Psoas muscle (tissue), 8 donors: ENCODE data around the gene PRG2. TPM values are rescaled to one million over a fixed set of nuclear protein-coding genes. Genes with fewer than 3 reads are reported as not detected.

ENCODE experiments used
- ATAC-seq, 4 donors: fragments of 200-7000 bp; cut with Tn5 transposase; one replicate each; pipeline ENCODE4 v1.9.1; 2020; ENCODE audit warnings: moderate library complexity in 3 of 4, mild to moderate bottlenecking in 2 of 4
- DNase-seq, 2 donors: peaks; one replicate each; pipeline ENCODE4 v3.0.0-alpha.2; 2020
- H3K27ac ChIP-seq: fragments of 200-600 bp; one replicate; pipeline ENCODE4 v1.8.0; 2022
- H3K27me3 ChIP-seq, 3 donors: fragments of 200-600 bp in 1 of 3; one replicate each; pipeline versions ENCODE4 v1.6.1 to v1.8.0; 2013 to 2022; ENCODE audit warnings: low read length in 2 of 3, mild to moderate bottlenecking in 2 of 3, moderate library complexity in 1 of 3; ENCODE audit not compliant: insufficient read depth in 3 of 3
- H3K36me3 ChIP-seq, 2 donors: fragments of 200-600 bp in 1 of 2; one replicate each; pipeline versions ENCODE4 v1.6.1 to v1.8.0; 2013 to 2022; ENCODE audit warnings: low read depth in 1 of 2, mild to moderate bottlenecking in 1 of 2, moderate library complexity in 1 of 2; ENCODE audit not compliant: insufficient read depth in 1 of 2
- H3K4me1 ChIP-seq: fragments of 200-600 bp; one replicate; pipeline ENCODE4 v1.8.0; 2022
- H3K4me3 ChIP-seq: fragments of 200-600 bp; one replicate; pipeline ENCODE4 v1.8.0; 2022; ENCODE audit warnings: mild to moderate bottlenecking
- H3K9me3 ChIP-seq: fragments of 200-600 bp; one replicate; pipeline ENCODE4 v1.8.0; 2022
- WGBS, 3 donors: extraction: QIAGEN DNeasy Blood & Tissue Kit; methylation state at CpG; one replicate each; pipeline versions ENCODE4 v1.1.6 to v1.1.7; 2013; 5-methylcytosine and 5-hydroxymethylcytosine counted together
- intact Hi-C, 2 donors: fragments of 100-400 bp; cut with DNase I; formaldehyde crosslinking; loops; one replicate each; pipeline versions ENCODE4 v1.11.0 to v1.14.2; 2022
- polyA plus RNA-seq, 3 donors: library from polyadenylated mRNA; stranded (reverse); fragments of 200-250 nt; gene quantifications; one replicate each; pipeline ENCODE4 v1.2.3, GENCODE V29; 2013
- total RNA-seq, 4 donors: library from RNA; stranded (reverse); fragmentation: NEBNext Ultra II Directional in 2 of 4; extraction: Animal tissue kit (Norgen Biotek cat#: 25700) in 2 of 4; gene quantifications; one replicate each; pipeline versions ENCODE4 v1.2.1 to v1.2.4, GENCODE V29; 2021 to 2023
- TF ChIP-seq, protein P1 (sequence below): fragments of 200-600 bp; IDR thresholded peaks from one replicate; pipeline ENCODE4 v1.8.0; 2022; ENCODE audit warnings: antibody characterized with exemption
- donor health status: healthy with polysubstance abuse.
- donor health status: DM: no; HTN: no; CAD: no; lungs with moderate emphysema.
- donor health status: Bipolar disorder and iron deficiency.
- donor health status: healthy.
- donor health status: DM: yes; HTN: yes; CAD: no.
- donor health status: DM: no; HTN: no; CAD: no.
- donor health status: DM: no; HTN: no; CAD: no.
- donor health status: DM: yes; HTN: yes; CAD: no.

Gene PRG2
- total and polyA plus RNA-seq, 7 donors = 0.25 TPM; not detected in 6

DNA sequence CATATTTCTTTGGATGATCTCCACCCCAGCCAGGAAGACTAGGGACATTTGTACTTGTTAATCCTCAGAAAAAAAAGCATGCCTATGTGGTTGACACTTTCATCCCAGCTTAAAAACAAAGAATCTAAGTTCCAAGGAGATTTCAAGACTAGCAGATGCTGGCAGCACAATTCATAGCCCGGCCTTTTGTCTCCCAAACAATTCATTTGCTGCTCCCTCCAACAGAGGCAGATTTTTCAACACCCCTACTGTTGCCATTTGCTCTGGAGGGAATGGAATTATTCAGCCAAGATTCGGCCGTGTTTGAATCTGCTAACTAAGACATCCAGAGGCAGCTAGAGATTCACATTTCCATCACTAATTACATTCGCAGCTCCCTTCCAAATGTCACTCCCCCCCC, 37.0 kb downstream of the PRG2 start:
- Histone ChIP-seq H3K9me3 (no peaks in the 10 kb centered on the region), H3K27me3 (no peaks in the 10 kb centered on the region), H3K27ac (no peak overlapping the region), H3K36me3 (no peaks in the 10 kb centered on the region), H3K4me1 (peaks cover 4% of the 10 kb centered on the region), H3K4me3 (no peak overlapping the region)
- WGBS, 3 donors = 24 to 52% (median 25%) methylated on average over 4 of the region's 4 CpGs
- DNase-seq = no peak
- intact Hi-C loops = no loop called here
- TF ChIP-seq, protein P1, sequence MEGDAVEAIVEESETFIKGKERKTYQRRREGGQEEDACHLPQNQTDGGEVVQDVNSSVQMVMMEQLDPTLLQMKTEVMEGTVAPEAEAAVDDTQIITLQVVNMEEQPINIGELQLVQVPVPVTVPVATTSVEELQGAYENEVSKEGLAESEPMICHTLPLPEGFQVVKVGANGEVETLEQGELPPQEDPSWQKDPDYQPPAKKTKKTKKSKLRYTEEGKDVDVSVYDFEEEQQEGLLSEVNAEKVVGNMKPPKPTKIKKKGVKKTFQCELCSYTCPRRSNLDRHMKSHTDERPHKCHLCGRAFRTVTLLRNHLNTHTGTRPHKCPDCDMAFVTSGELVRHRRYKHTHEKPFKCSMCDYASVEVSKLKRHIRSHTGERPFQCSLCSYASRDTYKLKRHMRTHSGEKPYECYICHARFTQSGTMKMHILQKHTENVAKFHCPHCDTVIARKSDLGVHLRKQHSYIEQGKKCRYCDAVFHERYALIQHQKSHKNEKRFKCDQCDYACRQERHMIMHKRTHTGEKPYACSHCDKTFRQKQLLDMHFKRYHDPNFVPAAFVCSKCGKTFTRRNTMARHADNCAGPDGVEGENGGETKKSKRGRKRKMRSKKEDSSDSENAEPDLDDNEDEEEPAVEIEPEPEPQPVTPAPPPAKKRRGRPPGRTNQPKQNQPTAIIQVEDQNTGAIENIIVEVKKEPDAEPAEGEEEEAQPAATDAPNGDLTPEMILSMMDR = no peak
- ATAC-seq = no peak

DNA sequence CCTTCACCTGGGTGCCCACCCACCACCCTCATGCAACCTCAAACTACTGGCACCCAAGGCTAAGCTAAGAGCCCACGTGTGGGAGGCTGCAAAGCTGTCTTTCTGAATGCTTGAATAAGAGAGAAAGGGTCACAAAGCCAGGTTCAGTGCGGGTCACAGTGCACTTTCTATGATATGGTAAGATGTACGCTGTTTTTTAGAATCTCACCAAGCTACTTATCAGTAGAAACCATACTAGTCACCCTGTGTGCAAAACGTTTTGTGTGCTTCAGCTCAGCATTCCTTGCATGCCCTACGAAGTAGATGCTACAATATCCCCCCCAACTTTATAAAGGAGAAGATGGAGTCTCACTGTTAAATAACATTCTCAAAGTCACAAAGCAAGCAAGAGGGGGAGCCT, 37.4 kb downstream of the PRG2 start:
- no peaks in the 10 kb centered on the region for H3K36me3 ChIP-seq
- WGBS, 3 donors = 56 to 62% (median 61%) methylated on average over 5 of the region's 5 CpGs
- H3K27me3 ChIP-seq = no peaks in the 10 kb centered on the region
- H3K4me3 ChIP-seq = no peak overlapping the region
- no peak overlapping the region for H3K27ac ChIP-seq
- intact Hi-C loops = no loop called here
- peaks cover under 1% of the 10 kb centered on the region for H3K4me1 ChIP-seq
- ATAC-seq (no peak), DNase-seq (no peak)
- TF ChIP-seq, protein P1 = no peak
- no peaks in the 10 kb centered on the region for H3K9me3 ChIP-seq

DNA sequence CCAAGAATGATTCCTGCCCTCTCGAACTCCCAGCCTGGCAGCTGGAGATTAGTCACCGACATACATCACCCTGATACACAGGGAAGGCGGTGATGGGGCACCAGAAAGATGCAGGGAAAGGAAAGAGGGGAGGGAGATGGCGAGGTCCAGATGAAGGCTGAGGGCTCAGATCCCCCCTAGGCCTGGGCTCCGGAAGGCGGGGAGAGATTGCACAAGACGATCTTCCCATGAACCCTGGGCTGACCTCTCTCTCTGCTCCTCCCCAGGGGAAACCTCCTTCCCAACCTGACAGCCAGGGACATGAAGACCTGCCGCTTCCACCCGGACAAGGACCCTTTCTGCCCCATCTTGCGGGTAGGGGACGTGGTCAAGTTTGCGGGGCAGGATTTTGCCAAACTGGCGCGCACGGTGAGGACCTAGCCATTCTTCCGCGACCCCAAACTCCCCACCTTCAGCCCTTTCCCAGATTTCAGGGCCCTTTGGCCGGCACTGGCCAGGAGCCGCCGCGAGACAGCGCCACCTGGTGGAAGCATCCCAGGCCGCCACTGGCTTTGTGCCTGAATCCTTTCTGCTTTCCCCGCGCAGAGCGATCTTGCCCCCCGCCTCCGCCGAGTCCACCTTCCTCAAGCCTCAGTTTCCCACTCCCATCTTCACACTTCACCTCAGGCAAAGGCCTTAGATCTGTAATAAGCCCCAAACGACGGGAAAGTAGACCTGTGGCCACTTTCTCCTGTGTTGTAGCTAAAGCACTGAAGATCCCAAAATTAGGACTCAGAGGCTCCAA, 40.8 kb downstream of the PRG2 start:
- TF ChIP-seq, protein P1 = peak; percentile 80

DNA sequence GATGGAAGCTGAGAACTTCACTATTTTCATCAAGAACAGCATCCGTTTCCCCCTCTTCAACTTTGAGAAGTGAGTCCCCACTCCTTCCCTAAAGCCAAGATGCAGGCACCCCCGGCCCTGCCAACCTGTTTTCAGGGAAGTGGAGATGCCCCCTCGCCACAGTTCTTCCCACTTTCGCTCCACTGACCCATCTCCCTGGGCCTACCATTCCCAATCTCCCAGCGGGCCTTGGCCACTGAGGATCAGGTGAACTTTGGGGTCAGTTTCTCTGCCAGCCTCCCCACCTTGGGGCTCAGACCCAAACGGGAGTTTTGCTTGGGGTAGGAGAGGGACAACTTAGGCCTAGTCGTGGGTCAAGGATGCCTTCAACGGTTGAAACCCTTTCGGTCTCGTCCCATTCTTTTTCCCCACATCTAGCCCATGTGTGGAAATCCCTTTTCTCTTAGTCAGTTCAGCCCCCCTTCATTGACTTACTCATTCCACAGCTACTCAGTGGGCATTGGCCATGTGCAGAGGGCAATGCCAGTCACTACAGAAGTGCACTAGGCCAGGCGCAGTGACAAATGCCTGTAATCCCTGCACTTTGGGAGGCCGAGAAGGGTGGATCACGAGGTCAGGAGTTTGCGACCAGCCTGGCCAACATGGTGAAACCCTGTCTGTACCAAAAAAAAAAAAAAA, 41.7 kb downstream of the PRG2 start:
- 87 to 93% (median 89%) methylated on average over 14 of the region's 14 CpGs for WGBS, 3 donors
- no peaks in the 10 kb centered on the region for H3K27me3 ChIP-seq
- intact Hi-C loops = loop anchor here (5.0 to 10.0 kb wide), 8 partner anchors 79 to 504 kb away; partner anchors contain the start of genes RTN4RL2 (in 1 of the 2), SLC43A3 (in 1 of the 2) and YPEL4 (in 1 of the 2)

More for the DNA sequence above, 40.8 kb downstream of the PRG2 start:
- Histone ChIP-seq H3K4me3 (no peak overlapping the region), H3K27me3 (no peaks in the 10 kb centered on the region), H3K36me3 (no peaks in the 10 kb centered on the region), H3K4me1 (no peaks in the 10 kb centered on the region), H3K27ac (no peak overlapping the region), H3K9me3 (no peaks in the 10 kb centered on the region)
- DNase-seq = peak; percentile 71 to 84
- peak; percentile 58 to 81 (median 71) for ATAC-seq
- WGBS, 3 donors = 15 to 24% (median 17%) methylated on average over 29 to 31 of the region's 31 CpGs
- intact Hi-C loops = loop anchor here (5.0 to 10.0 kb wide), 8 partner anchors 78 to 505 kb away; partner anchors contain the start of genes RTN4RL2 (in 1 of the 2), SLC43A3 (in 1 of the 2) and YPEL4 (in 1 of the 2)

More for the DNA sequence above, 41.7 kb downstream of the PRG2 start:
- H3K36me3 ChIP-seq = no peaks in the 10 kb centered on the region
- TF ChIP-seq, protein P1 = no peak
- ATAC-seq (no peak), DNase-seq (no peak)
- no peak overlapping the region for H3K27ac ChIP-seq
- no peaks in the 10 kb centered on the region for H3K4me1 ChIP-seq
- no peak overlapping the region for H3K4me3 ChIP-seq
- H3K9me3 ChIP-seq = no peaks in the 10 kb centered on the region
